H9 (cell line): ENCODE data around the gene MGLL. TPM values are rescaled to one million over a fixed set of nuclear protein-coding genes. Genes with fewer than 3 reads are reported as not detected.

Source experiments
- DNase-seq: peaks from one replicate; pipeline ENCODE4 v3.0.0-alpha.2; 2017
- H2AFZ ChIP-seq: one replicate; pipeline ENCODE4 v1.6.1; 2013; ENCODE audit warnings: mild to moderate bottlenecking, low read length, control low read depth, moderate library complexity
- H2AK5ac ChIP-seq: 2 replicates; pipeline ENCODE4 v1.6.1; 2013; ENCODE audit warnings: low read length, control low read depth, mixed read lengths; ENCODE audit not compliant: insufficient read length
- H2BK120ac ChIP-seq: one replicate; pipeline ENCODE4 v1.6.1; 2013; ENCODE audit warnings: low read depth, mild to moderate bottlenecking, low read length, control low read depth, inconsistent platforms; ENCODE audit not compliant: poor library complexity, severe bottlenecking
- H2BK12ac ChIP-seq: 2 replicates; pipeline ENCODE4 v1.6.1; 2013; ENCODE audit warnings: low read length, control low read depth, mixed read lengths, low read depth; ENCODE audit not compliant: insufficient read length
- H2BK15ac ChIP-seq: 2 replicates; pipeline ENCODE4 v1.6.1; 2013; ENCODE audit warnings: low read depth, low read length, control low read depth
- H2BK20ac ChIP-seq: one replicate; pipeline ENCODE4 v1.6.1; 2013; ENCODE audit warnings: low read depth, mild to moderate bottlenecking, low read length, control low read depth, inconsistent platforms; ENCODE audit not compliant: poor library complexity, severe bottlenecking
- H2BK5ac ChIP-seq: 2 replicates; pipeline ENCODE4 v1.6.1; 2013; ENCODE audit warnings: low read length, control low read depth, mixed read lengths; ENCODE audit not compliant: insufficient read length
- H3K14ac ChIP-seq: 2 replicates; pipeline ENCODE4 v1.6.1; 2013; ENCODE audit warnings: low read length, control low read depth; ENCODE audit not compliant: insufficient read depth
- H3K18ac ChIP-seq: 2 replicates; pipeline ENCODE4 v1.6.1; 2013; ENCODE audit warnings: low read depth, mild to moderate bottlenecking, mixed read lengths, low read length, control low read depth; ENCODE audit not compliant: insufficient read length
- H3K23ac ChIP-seq: 2 replicates; pipeline ENCODE4 v1.6.1; 2013; ENCODE audit warnings: low read length, control low read depth, mixed read lengths, low read depth; ENCODE audit not compliant: insufficient read length
- H3K23me2 ChIP-seq: 2 replicates; pipeline ENCODE4 v1.6.1; 2013; ENCODE audit warnings: low read depth, mild to moderate bottlenecking, mixed read lengths, low read length, control low read depth; ENCODE audit not compliant: insufficient read length, poor library complexity, severe bottlenecking
- H3K27ac ChIP-seq: 2 replicates; pipeline ENCODE4 v1.5.1; 2013; ENCODE audit warnings: low read length, control low read depth, mixed read lengths, low read depth; ENCODE audit not compliant: insufficient read length
- H3K27me3 ChIP-seq: 2 replicates; pipeline ENCODE4 v1.6.1; 2013; ENCODE audit warnings: low read length, control low read depth, inconsistent platforms; ENCODE audit not compliant: insufficient read depth
- H3K4ac ChIP-seq: 2 replicates; pipeline ENCODE4 v1.6.1; 2013; ENCODE audit warnings: low read depth, mild to moderate bottlenecking, control low read depth, inconsistent platforms, low read length, moderate library complexity
- H3K4me1 ChIP-seq: 2 replicates; pipeline ENCODE4 v1.6.1; 2013; ENCODE audit warnings: low read length, control low read depth, inconsistent platforms; ENCODE audit not compliant: insufficient read depth
- H3K4me2 ChIP-seq: 2 replicates; pipeline ENCODE4 v1.6.1; 2013; ENCODE audit warnings: low read length, control low read depth, mixed read lengths; ENCODE audit not compliant: insufficient read length, insufficient read depth
- H3K56ac ChIP-seq: 2 replicates; pipeline ENCODE4 v1.6.1; 2013; ENCODE audit warnings: low read depth, mild to moderate bottlenecking, mixed read lengths, low read length, control low read depth; ENCODE audit not compliant: insufficient read length
- H3K79me1 ChIP-seq: 2 replicates; pipeline ENCODE4 v1.6.1; 2013; ENCODE audit warnings: low read depth, mild to moderate bottlenecking, moderate library complexity, low read length, control low read depth, inconsistent platforms; ENCODE audit not compliant: insufficient read depth, poor library complexity, severe bottlenecking
- H3K79me2 ChIP-seq: 2 replicates; pipeline ENCODE4 v1.6.1; 2013; ENCODE audit warnings: low read length, control low read depth, inconsistent platforms; ENCODE audit not compliant: insufficient read depth
- H3K9ac ChIP-seq: 2 replicates; pipeline ENCODE4 v1.6.1; 2013; ENCODE audit warnings: low read length, control low read depth, mixed read lengths; ENCODE audit not compliant: insufficient read length; ENCODE audit errors: extremely low read depth
- H3K9me3 ChIP-seq: one replicate; pipeline ENCODE4 v1.6.1; 2013; ENCODE audit warnings: low read depth, low read length, inconsistent platforms; ENCODE audit not compliant: control insufficient read depth
- H3T11ph ChIP-seq: one replicate; pipeline ENCODE4 v1.6.1; 2013; ENCODE audit warnings: mild to moderate bottlenecking, low read length, control low read depth, inconsistent platforms
- H4K20me1 ChIP-seq: one replicate; pipeline ENCODE4 v1.6.1; 2013; ENCODE audit not compliant: control insufficient read depth, insufficient read length, insufficient read depth
- H4K5ac ChIP-seq: 2 replicates; pipeline ENCODE4 v1.6.1; 2013; ENCODE audit warnings: low read depth, mild to moderate bottlenecking, mixed read lengths, low read length, control low read depth; ENCODE audit not compliant: insufficient read length
- H4K8ac ChIP-seq: replicated peaks from 2 replicates; pipeline ENCODE4 v1.6.1; 2013; ENCODE audit warnings: low read length, control low read depth, mixed read lengths, low read depth; ENCODE audit not compliant: insufficient read length
- H4K91ac ChIP-seq: 2 replicates; pipeline ENCODE4 v1.6.1; 2013; ENCODE audit warnings: low read depth, mild to moderate bottlenecking, moderate library complexity, mixed read lengths, low read length, control low read depth; ENCODE audit not compliant: insufficient read length
- H3K27ac Mint-ChIP-seq, 3 experiments: 2 replicates in 2 of 3; 3 replicates in 1 of 3; pipeline ENCODE4 v1.8.0; 2020 to 2021; ENCODE audit warnings: mixed read lengths in 3 of 3, mild to moderate bottlenecking in 1 of 3, moderate library complexity in 1 of 3
- H3K27me3 Mint-ChIP-seq: 2 replicates; pipeline ENCODE4 v1.8.0; 2021; ENCODE audit warnings: low read depth, mild to moderate bottlenecking, moderate library complexity, mixed read lengths
- H3K36me3 Mint-ChIP-seq, 3 experiments: 2 replicates in 2 of 3; 3 replicates in 1 of 3; pipeline ENCODE4 v1.8.0; 2020 to 2021; ENCODE audit warnings: low read depth in 3 of 3, mixed read lengths in 3 of 3; ENCODE audit not compliant: insufficient read depth in 1 of 3
- H3K4me1 Mint-ChIP-seq, 2 experiments: 2 replicates each; pipeline ENCODE4 v1.8.0; 2020; ENCODE audit warnings: mixed read lengths in 2 of 2
- H3K4me3 Mint-ChIP-seq, 2 experiments: 2 replicates in 1 of 2; 3 replicates in 1 of 2; pipeline ENCODE4 v1.8.0; 2020 to 2021; ENCODE audit warnings: mild to moderate bottlenecking in 2 of 2, mixed read lengths in 2 of 2, moderate library complexity in 1 of 2
- H3K9me3 Mint-ChIP-seq, 2 experiments: 2 replicates in 1 of 2; 3 replicates in 1 of 2; pipeline ENCODE4 v1.8.0; 2020; ENCODE audit warnings: mild to moderate bottlenecking in 2 of 2, mixed read lengths in 2 of 2, moderate library complexity in 1 of 2
- CTCF ChIP-seq: fragments of 200-600 bp; sonication (generic); conservative IDR thresholded peaks from 3 replicates; pipeline ENCODE4 v1.8.0; 2021; ENCODE audit warnings: antibody characterized with exemption, mild to moderate bottlenecking
- WGBS: extraction: QIAGEN DNeasy Blood & Tissue Kit; methylation state at CpG from one replicate; pipeline ENCODE4 v1.1.7; 2013; ENCODE audit warnings: missing lambda C conversion rate, low lambda C conversion rate, mixed read lengths; ENCODE audit not compliant: insufficient read length; ENCODE audit errors: extremely low coverage; 5-methylcytosine and 5-hydroxymethylcytosine counted together
- total RNA-seq: library from RNA; stranded (reverse); gene quantifications from 2 replicates; pipeline ENCODE4 v1.2.1, GENCODE V29; 2021

Gene MGLL
- total RNA-seq, 1 experiment from 2014 or later: 0.11 TPM

DNA sequence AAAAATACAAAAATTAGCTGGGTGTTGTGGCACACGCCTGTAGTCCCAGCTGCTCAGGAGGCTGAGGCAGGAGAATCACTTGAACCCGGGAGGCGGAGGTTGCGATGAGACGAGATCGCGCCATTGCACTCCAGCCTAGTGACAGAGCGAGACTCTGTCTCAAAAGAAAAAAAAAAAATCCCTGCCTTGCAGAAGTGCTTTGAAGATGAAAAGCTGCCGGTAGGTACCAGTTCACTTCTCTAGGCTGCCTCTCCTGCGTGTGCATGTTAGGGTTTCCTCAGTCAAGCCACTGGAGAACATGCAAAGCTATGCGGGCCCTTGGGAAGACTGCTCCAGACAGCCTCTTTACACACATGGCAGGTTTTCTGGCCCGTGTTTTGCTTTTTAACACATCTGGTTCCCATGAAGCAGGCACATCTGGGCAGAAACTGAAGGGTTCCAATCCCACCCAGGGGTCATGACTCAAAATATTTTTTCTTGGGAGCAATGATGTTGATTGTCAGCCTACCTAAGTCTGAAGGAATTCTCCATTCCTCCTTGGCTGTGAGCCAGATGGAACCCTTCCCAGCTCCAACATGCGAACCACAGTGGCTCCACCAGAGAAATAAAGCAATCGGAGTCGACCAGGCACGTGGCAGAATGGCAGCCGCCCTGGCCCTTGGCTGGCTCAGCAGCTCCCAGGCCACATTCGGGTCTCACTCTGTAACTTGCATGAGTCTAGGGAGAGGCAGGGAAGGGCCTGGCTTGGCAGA is 29.6 kb downstream of the MGLL start:
- H3K14ac ChIP-seq: no peak overlapping the region
- H2AFZ ChIP-seq: no peak overlapping the region
- no peak overlapping the region for H2BK20ac ChIP-seq
- H3K9me3 Mint-ChIP-seq: no peaks in the 10 kb centered on the region; a peak in 1 of 5 replicates
- H3K18ac ChIP-seq: no peak overlapping the region
- peaks cover 1% of the 10 kb centered on the region; the same call in 1 of the 2 replicates for H3K27me3 Mint-ChIP-seq
- DNase-seq: no peak
- H4K20me1 ChIP-seq: no peaks in the 10 kb centered on the region
- no peaks in the 10 kb centered on the region for H3K27me3 ChIP-seq
- no peaks in the 10 kb centered on the region for H3K4me1 ChIP-seq
- no peaks in the 10 kb centered on the region for H3K79me2 ChIP-seq
- no peak overlapping the region for H3K4me2 ChIP-seq
- H2BK12ac ChIP-seq: no peak overlapping the region
- H3K4me1 Mint-ChIP-seq: peaks cover 9 to 12% of the 10 kb centered on the region in 2 experiments
- H3K9me3 ChIP-seq: no peaks in the 10 kb centered on the region
- H3K23ac ChIP-seq: no peak overlapping the region
- H3K23me2 ChIP-seq: no peaks in the 10 kb centered on the region
- no CpG with 5 or more reads among the region's 18 CpGs for WGBS
- no peak overlapping the region for H3K27ac ChIP-seq
- no peak overlapping the region for H3K9ac ChIP-seq
- no peak for TF ChIP-seq CTCF
- no peak overlapping the region for H3K56ac ChIP-seq
- H4K91ac ChIP-seq: no peak overlapping the region
- H2BK15ac ChIP-seq: no peak overlapping the region
- no peak overlapping the region for H3K4me3 Mint-ChIP-seq
- H3K4ac ChIP-seq: no peak overlapping the region
- no peak overlapping the region for H4K8ac ChIP-seq
- no peaks in the 10 kb centered on the region for H3K36me3 Mint-ChIP-seq
- H3K27ac Mint-ChIP-seq: no peak overlapping the region
- H3T11ph ChIP-seq: no peak overlapping the region
- no peaks in the 10 kb centered on the region for H3K79me1 ChIP-seq
- no peak overlapping the region for H2BK5ac ChIP-seq
- H2BK120ac ChIP-seq: no peak overlapping the region
- no peak overlapping the region for H4K5ac ChIP-seq
- H2AK5ac ChIP-seq: no peak overlapping the region
